ENCODE data around the gene IL1R2. TPM values are rescaled to one million over a fixed set of nuclear protein-coding genes. Genes with fewer than 3 reads are reported as not detected.

Gene IL1R2, protein sequence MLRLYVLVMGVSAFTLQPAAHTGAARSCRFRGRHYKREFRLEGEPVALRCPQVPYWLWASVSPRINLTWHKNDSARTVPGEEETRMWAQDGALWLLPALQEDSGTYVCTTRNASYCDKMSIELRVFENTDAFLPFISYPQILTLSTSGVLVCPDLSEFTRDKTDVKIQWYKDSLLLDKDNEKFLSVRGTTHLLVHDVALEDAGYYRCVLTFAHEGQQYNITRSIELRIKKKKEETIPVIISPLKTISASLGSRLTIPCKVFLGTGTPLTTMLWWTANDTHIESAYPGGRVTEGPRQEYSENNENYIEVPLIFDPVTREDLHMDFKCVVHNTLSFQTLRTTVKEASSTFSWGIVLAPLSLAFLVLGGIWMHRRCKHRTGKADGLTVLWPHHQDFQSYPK
- total RNA-seq, result under 1 TPM in 1 of 2 experiments, not detected in 1; 0.53 TPM

DNA sequence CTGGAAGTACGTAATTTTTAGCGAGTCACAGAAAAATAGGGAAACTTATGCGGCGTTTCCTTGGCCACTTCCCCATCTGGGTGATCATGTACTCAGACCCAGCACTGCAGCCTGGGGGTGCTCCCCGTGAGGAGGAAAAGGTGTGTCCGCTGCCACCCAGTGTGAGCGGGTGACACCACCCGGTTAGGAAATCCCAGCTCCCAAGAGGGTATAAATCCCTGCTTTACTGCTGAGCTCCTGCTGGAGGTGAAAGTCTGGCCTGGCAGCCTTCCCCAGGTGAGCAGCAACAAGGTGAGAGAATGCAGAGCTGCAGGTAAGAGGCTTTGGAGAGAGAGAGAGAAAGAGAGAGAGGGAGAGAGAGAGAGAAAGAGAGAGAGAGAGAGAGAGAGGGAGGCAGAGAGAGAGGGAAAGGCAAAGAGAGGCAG is at the start of gene IL1R2:
IL1R2 (plus strand) TSS at position 240 of the 425 bp plus-strand sequence. CDS start 16,616 bp downstream, outside the sequence.
- DNase-seq (no peak), ATAC-seq (ENCODE audit: low read depth) (no peak)
- no peaks in the 10 kb centered on the region for H3K9me3 Mint-ChIP-seq
- H3K4me1 Mint-ChIP-seq, result peaks cover 18% of the 10 kb centered on the region
- H3K27ac Mint-ChIP-seq, result peak within 1 kb of the TSS; percentile 6
- H3K4me3 Mint-ChIP-seq, result no peak within 1 kb of the TSS
- POLR2A ChIA-PET, result no interaction called here
- H3K36me3 Mint-ChIP-seq, result no peaks in the 10 kb centered on the region
- peaks cover 58% of the 10 kb centered on the region for H3K27me3 Mint-ChIP-seq

DNA sequence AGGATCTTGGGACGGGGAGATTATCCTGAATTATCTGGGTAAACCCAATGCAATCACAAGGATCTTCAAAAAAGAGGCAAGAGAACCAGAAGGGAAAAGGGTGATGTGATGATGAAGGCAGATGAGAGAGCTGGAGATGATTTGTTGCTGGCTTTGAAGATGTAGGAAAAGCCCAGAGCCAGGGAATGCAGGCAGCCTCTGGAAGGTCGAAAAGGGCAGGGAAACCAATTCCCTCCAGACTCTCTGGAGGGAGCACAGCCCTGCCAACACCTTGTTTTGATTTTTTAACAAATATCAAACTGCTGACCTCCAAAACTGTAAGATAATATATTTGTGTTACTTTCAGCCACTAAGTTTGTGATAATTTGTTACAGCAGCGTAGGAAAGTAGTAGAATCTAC is 48.9 kb upstream of the IL1R2 start:
- Mint-ChIP-seq H3K27ac (no peak overlapping the region), H3K4me3 (no peak overlapping the region), H3K36me3 (no peaks in the 10 kb centered on the region), H3K27me3 (peaks cover 13% of the 10 kb centered on the region), H3K9me3 (peaks cover 5% of the 10 kb centered on the region), H3K4me1 (no peaks in the 10 kb centered on the region)
- POLR2A ChIA-PET, result no interaction called here
- DNase-seq (no peak), ATAC-seq (ENCODE audit: low read depth) (no peak)

DNA sequence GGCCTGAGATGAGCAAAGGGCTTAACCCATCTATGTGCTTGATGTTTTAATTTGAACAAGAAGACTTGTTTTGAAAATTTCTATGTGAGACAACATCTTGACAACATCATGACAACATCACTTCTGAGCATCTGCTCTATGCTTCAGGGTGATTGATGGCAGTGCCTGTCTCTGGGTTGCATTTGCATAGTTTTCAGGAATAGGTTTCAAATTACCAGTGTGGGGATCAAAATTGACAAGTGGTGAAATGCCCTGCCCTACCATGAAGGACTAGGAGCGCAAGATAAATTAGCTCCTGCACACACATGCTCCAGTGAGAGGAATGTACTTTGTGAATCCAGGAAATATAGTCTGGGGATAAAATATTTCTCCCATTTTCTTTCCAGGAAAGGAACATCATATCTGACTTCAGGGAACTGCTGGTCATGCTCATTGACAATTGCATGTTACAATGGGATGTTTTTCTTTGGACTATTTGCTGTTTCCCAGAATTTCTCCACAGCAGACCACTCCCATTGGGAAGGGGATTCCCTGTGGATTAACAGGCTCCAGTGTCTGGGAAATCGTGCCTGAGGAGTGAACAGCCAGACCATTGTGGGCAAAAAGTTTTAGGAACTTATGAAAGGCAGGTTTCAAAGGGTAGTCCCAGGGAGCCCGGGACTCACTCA is 45.3 kb upstream of the IL1R2 start:
- ATAC-seq (ENCODE audit: low read depth) (no peak), DNase-seq (no peak)
- H3K27ac Mint-ChIP-seq, result no peak overlapping the region
- H3K4me3 Mint-ChIP-seq, result no peak overlapping the region
- POLR2A ChIA-PET, result no interaction called here
- no peaks in the 10 kb centered on the region for H3K36me3 Mint-ChIP-seq
- H3K9me3 Mint-ChIP-seq, result peaks cover 7% of the 10 kb centered on the region
- no peaks in the 10 kb centered on the region for H3K4me1 Mint-ChIP-seq
- H3K27me3 Mint-ChIP-seq, result peaks cover 4% of the 10 kb centered on the region

DNA sequence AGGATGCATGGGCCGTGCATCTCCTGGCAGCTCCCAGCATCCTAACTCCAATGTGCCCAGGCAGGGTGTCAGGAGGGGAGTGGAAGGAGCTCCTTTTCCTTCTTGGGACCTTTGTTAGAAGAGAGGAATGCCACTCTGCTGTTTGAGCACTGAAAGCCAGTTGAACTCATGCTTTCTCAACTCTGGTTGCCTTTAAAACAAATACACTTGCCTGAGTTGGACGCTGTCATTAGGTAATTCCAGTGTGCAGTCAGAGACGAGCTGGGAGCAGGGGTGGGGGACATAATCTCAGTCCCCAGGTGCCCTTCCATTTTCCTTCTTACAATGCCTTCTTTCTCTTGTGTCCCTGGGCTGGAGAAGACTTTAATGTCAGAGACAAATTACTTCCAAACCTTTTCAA is 44.4 kb upstream of the IL1R2 start:
- Mint-ChIP-seq H3K36me3 (no peaks in the 10 kb centered on the region), H3K9me3 (peaks cover 7% of the 10 kb centered on the region), H3K4me1 (no peaks in the 10 kb centered on the region), H3K27ac (no peak overlapping the region), H3K4me3 (no peak overlapping the region), H3K27me3 (peaks cover 4% of the 10 kb centered on the region)
- DNase-seq, result no peak
- POLR2A ChIA-PET, result no interaction called here
- ATAC-seq (ENCODE audit: low read depth), result no peak

DNA sequence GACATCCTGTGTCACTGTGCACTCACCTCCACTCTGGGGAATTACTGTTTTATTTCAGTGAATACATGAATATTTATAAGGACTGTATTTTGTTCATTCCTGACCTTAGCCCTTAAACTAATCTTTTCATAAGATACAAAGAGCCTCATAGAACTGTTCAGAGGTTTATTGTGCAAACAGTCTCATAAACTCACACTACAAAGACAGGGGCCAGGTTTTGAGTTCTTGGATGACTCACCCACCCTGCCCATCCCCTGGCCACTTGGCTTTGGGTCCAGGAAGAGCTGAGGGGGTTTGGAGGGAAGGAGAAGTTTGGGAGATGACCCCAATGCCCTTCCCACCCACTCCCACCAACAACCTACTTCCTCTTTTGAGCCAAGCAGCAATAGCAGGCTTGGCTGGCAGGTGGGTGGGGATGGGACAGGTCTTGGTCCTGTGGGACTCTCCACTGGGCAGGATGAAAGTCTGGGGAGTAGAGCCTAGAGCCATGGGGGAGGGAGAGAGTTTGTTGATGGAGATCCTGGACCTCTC is 43.1 kb upstream of the IL1R2 start:
- peaks cover 4% of the 10 kb centered on the region for H3K27me3 Mint-ChIP-seq
- H3K4me1 Mint-ChIP-seq, result no peaks in the 10 kb centered on the region
- DNase-seq, result no peak
- H3K9me3 Mint-ChIP-seq, result peaks cover 7% of the 10 kb centered on the region
- POLR2A ChIA-PET, result no interaction called here
- no peaks in the 10 kb centered on the region for H3K36me3 Mint-ChIP-seq
- H3K4me3 Mint-ChIP-seq, result no peak overlapping the region
- H3K27ac Mint-ChIP-seq, result no peak overlapping the region
- no peak for ATAC-seq (ENCODE audit: low read depth)

DNA sequence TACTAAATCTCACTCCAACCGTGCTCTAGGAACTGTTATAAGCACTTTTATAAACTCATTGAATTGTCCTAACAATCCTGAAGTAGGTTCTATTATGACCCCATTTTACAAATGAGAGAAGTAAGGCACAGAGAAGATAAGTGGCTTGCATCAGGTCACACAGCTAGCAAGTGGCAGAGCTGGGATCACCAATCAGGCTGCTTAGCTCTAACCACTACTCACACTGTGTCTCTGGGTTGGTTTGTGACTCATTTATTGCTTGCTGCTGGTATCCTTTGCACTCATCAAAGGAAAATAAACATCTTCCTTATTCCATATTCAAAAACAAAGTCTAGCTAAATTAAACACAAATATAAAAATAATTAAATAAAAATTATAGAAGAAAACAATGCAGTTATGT is 42.5 kb upstream of the IL1R2 start:
- H3K27ac Mint-ChIP-seq, result no peak overlapping the region
- no peak for ATAC-seq (ENCODE audit: low read depth)
- H3K4me3 Mint-ChIP-seq, result no peak overlapping the region
- peaks cover 4% of the 10 kb centered on the region for H3K27me3 Mint-ChIP-seq
- no peak for DNase-seq
- peaks cover 7% of the 10 kb centered on the region for H3K9me3 Mint-ChIP-seq
- H3K36me3 Mint-ChIP-seq, result no peaks in the 10 kb centered on the region
- POLR2A ChIA-PET, result no interaction called here
- H3K4me1 Mint-ChIP-seq, result no peaks in the 10 kb centered on the region

DNA sequence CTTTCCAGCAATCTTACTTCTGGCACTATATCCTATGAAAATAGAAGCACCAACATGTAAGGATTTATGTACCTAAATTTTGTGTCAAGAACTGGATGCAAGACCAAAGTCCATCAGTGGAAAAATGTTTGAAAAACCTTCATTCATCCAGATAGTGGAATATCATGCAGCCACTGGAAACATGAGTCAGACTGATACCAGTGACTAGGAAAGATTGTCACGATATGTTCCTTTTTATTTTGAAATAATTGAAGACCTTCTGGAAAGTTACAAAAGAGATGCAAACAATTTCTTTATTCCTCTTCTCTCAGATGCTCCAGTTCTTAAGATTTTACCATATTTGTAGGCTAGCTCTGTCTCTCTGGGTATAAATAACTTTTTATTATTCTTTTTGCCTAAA is 40.5 kb upstream of the IL1R2 start:
- Mint-ChIP-seq H3K4me3 (no peak overlapping the region), H3K9me3 (peaks cover 7% of the 10 kb centered on the region), H3K36me3 (no peaks in the 10 kb centered on the region), H3K4me1 (no peaks in the 10 kb centered on the region), H3K27ac (no peak overlapping the region), H3K27me3 (peaks cover 4% of the 10 kb centered on the region)
- POLR2A ChIA-PET, result no interaction called here
- ATAC-seq (ENCODE audit: low read depth) (no peak), DNase-seq (no peak)

DNA sequence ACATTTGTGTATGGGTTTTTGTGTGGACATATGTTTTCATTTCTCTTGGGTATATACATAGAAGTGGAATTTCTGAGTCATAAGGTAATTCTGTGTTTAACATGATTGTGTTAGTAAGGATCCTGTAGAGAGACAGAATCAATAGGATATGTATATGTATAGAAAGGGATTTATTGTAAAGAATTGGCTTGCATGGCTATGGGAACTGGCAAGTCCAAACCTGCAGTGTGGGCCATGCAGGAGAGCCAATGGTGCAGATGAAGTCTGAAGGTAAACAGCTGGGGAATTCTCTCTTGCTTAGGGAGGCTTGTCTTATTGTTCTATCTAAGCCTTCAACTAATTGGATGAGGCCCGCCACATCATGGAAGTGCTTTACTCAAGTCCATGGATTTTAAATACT is 39.2 kb upstream of the IL1R2 start:
- Mint-ChIP-seq H3K27ac (no peak overlapping the region), H3K36me3 (no peaks in the 10 kb centered on the region), H3K27me3 (peaks cover 4% of the 10 kb centered on the region), H3K4me3 (no peak overlapping the region), H3K9me3 (peaks cover 7% of the 10 kb centered on the region), H3K4me1 (no peaks in the 10 kb centered on the region)
- DNase-seq, result no peak
- POLR2A ChIA-PET, result no interaction called here
- ATAC-seq (ENCODE audit: low read depth), result no peak

DNA sequence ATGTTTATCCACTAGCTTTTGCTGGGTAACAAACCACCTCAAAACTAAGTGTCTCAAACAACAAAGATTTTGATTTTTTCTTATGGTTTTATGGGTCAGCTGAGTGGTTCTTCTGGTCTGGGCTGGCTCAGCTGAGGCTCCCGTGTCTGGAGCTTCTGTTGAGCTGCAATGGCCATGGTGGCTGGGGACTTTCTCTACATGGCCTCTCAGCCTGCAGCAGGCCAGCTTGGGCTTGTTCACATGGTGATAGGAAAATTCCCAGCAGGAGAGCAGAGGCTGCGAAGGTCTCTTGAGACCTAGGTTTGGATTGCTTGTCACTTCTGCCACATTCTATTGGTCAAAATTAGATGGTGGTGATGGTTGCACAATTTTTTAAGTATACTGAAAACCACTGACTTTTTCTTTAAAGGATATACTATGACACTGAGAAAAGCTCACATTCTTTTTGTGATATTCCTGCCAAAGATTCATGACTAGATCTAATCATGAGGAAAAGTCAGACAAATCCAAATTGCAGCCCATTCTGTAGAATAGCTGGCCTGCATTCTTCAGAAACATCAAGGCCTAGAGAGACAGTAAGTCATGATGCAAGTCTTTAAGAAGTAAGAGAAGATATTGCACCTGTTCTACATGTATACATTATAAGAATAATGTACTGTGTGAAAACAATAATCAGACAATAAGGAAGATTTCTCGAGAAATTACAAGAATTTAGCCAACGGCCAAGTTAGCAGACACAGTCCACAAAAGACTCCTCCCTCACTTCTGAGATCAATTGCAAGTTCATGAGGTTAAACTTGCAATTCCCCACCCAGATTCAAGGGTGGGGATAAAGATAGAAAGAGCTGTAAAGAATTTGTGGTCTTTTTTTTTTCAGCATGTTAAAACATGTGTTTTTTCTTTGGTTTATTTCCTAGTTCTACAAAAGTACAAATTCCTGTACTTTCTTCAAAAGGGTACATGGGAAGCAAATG is 35.0 kb upstream of the IL1R2 start:
- DNase-seq (no peak), ATAC-seq (ENCODE audit: low read depth) (no peak)
- H3K36me3 Mint-ChIP-seq, result no peaks in the 10 kb centered on the region
- peaks cover 5% of the 10 kb centered on the region for H3K9me3 Mint-ChIP-seq
- no peak overlapping the region for H3K27ac Mint-ChIP-seq
- no peak overlapping the region for H3K4me3 Mint-ChIP-seq
- no peaks in the 10 kb centered on the region for H3K4me1 Mint-ChIP-seq
- POLR2A ChIA-PET, result no interaction called here
- no peaks in the 10 kb centered on the region for H3K27me3 Mint-ChIP-seq

DNA sequence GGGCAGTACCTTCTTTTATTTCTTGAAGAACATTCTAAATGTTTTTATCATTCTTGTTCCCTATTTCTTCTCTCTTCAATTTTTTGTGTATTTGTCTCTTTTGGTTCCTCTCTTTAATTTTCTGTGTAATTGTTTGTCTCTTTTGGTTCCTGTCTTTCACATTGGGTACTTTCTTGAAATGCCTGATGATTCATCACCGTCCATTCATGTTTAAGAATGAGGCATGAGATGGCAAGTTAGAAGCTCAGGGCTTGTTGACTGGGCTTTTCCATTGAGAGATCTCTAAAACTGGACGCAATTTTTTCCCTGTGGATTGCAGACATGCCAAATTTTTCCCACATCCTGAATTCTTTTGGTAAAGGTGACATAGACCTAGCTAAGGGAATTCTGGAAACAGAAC is 33.7 kb upstream of the IL1R2 start:
- Mint-ChIP-seq H3K27me3 (no peaks in the 10 kb centered on the region), H3K4me3 (no peak overlapping the region), H3K27ac (no peak overlapping the region), H3K4me1 (no peaks in the 10 kb centered on the region), H3K36me3 (no peaks in the 10 kb centered on the region), H3K9me3 (peaks cover 5% of the 10 kb centered on the region)
- DNase-seq (no peak), ATAC-seq (ENCODE audit: low read depth) (no peak)
- POLR2A ChIA-PET, result no interaction called here

DNA sequence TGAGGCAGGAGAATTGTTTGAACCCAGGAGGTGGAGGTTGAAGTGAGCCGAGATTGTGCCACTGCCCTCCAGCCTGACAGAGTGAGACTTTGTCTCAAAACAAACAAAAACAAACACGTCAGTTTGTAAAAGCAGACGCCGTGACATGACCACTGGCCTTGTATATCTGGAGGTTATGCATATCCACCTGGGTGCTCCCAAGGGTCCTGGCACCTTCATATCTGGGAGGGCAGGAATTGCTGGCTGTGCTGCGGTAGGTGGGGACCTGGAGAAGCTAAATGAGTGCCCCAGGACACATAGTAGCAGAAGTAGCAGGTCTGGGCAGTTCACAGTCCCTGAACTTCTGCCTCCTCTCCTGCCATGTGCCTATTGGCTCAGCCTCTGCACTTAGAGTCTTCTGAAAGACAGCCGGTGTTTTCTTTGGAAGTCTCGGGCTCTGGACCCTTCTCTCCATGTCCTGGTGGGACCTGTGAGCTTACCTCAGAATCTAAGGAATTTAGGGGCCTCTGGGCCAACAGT is 30.9 kb upstream of the IL1R2 start:
- Mint-ChIP-seq H3K4me3 (no peak overlapping the region), H3K27ac (no peak overlapping the region), H3K36me3 (no peaks in the 10 kb centered on the region), H3K4me1 (no peaks in the 10 kb centered on the region), H3K9me3 (peaks cover 5% of the 10 kb centered on the region), H3K27me3 (peaks cover 4% of the 10 kb centered on the region)
- no peak for ATAC-seq (ENCODE audit: low read depth)
- DNase-seq, result no peak
- POLR2A ChIA-PET, result no interaction called here

DNA sequence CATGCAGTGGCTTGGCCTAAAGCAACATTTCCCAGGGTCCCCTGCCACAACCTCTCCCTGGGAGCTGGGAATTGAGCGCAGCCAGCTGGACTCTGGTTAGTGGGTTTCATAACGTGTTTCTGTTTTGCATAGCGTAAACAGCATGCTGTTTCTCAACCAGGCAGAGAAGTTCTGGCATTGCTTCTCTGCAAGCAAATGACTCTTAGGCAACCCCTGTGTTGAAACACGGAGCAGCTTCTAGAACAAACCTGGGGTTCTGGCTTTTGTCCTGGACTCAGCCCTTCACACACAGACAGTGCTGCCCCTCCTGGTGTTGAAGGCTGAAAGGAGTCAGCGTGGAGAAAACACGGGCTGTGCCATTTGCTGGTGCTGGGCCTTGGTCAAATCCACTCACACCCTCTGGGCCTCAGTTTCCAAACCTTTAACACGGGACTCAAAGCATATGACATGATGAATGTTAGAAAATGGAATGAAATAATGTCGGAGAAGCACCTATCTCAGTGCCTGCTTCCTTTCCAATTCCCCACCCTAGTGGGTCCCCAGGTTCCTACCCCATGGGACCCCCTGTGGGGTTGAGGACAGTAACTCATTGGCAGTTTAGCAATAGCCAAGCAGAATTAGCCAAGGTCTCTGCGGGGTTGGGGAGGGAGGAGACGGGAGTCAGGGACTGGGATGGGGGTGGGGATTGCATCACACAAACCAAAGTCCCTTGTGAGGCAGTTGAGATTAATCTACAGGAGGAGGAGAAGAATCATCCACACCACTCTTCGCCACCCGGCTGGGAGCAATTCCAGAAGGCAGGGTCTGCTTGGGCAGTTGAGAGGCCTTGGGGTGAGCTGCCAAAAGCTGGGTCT is 30.2 kb upstream of the IL1R2 start:
- ATAC-seq (ENCODE audit: low read depth) (no peak), DNase-seq (no peak)
- no peak overlapping the region for H3K4me3 Mint-ChIP-seq
- H3K36me3 Mint-ChIP-seq, result no peaks in the 10 kb centered on the region
- no peaks in the 10 kb centered on the region for H3K4me1 Mint-ChIP-seq
- peaks cover 4% of the 10 kb centered on the region for H3K27me3 Mint-ChIP-seq
- peaks cover 5% of the 10 kb centered on the region for H3K9me3 Mint-ChIP-seq
- POLR2A ChIA-PET, result no interaction called here
- H3K27ac Mint-ChIP-seq, result no peak overlapping the region

All from activated naive CD8-positive, alpha-beta T cell treated with anti-CD3 and anti-CD28 coated beads, Interleukin-2, amount 10 ng/mL, durations not matched to agents 7 days and 5 days (primary cell).